GM19372 (cell line): Measurements from ENCODE around the gene GJC2.

Experiments used
- ATAC-seq: cut with Tn5 transposase; IDR thresholded peaks from one replicate; pipeline ENCODE4 v1.9.1; 2021; ENCODE audit warnings: mild to moderate bottlenecking, low read depth, moderate library complexity; ENCODE audit not compliant: unreplicated experiment

Gene GJC2

GRCh38 chr1:228112167-228112566, 37.6 kb upstream of the GJC2 start:
- no peak for ATAC-seq

GRCh38 chr1:228112617-228113016, 37.1 kb upstream of the GJC2 start:
- ATAC-seq: no peak

GRCh38 chr1:228114827-228115226, 34.9 kb upstream of the GJC2 start:
- no peak for ATAC-seq

- ATAC-seq: no peak
Observed at GRCh38 chr1:228117335-228117734, 32.4 kb upstream of the GJC2 start.

- ATAC-seq: no peak
Observed at GRCh38 chr1:228118040-228118439, 31.7 kb upstream of the GJC2 start.

- ATAC-seq: no peak
Observed at GRCh38 chr1:228120351-228120750, 29.4 kb upstream of the GJC2 start.

GRCh38 chr1:228120857-228121489, 28.8 kb upstream of the GJC2 start:
- ATAC-seq: no peak

- no peak for ATAC-seq
Observed at GRCh38 chr1:228122921-228123441, 26.7 kb upstream of the GJC2 start.

- no peak for ATAC-seq
Observed at GRCh38 chr1:228123505-228123904, 26.2 kb upstream of the GJC2 start.

GRCh38 chr1:228125185-228125584, 24.5 kb upstream of the GJC2 start:
- no peak for ATAC-seq

- no peak for ATAC-seq
Observed at GRCh38 chr1:228131766-228132165, 18.0 kb upstream of the GJC2 start.

GRCh38 chr1:228134591-228134990, 15.1 kb upstream of the GJC2 start:
- ATAC-seq: no peak

GRCh38 chr1:228136901-228137300, 12.8 kb upstream of the GJC2 start:
- ATAC-seq: no peak

- ATAC-seq: no peak
Observed at GRCh38 chr1:228139406-228139930, 10.3 kb upstream of the GJC2 start.

GRCh38 chr1:228139931-228140723, 9.6 kb upstream of the GJC2 start, which contains the start of gene GUK1:
Gene GUK1 (plus strand): TSS chr1:228140279. CDS start chr1:228140303, 24 bp downstream.
- peak; percentile 92 for ATAC-seq

- no peak for ATAC-seq
Observed at GRCh38 chr1:228140724-228141225, 9.0 kb upstream of the GJC2 start.

GRCh38 chr1:228141226-228142044, 8.3 kb upstream of the GJC2 start:
- ATAC-seq: no peak

GRCh38 chr1:228142155-228142691, 7.5 kb upstream of the GJC2 start:
- no peak for ATAC-seq

GRCh38 chr1:228142701-228143136, 7.0 kb upstream of the GJC2 start:
- no peak for ATAC-seq
